Activated CD4-positive, alpha-beta T cell treated with anti-CD3 and anti-CD28 coated beads for 36 hours (primary cell): ENCODE results near the gene TLR8. TPM values are rescaled to one million over a fixed set of nuclear protein-coding genes. Genes with fewer than 3 reads are reported as not detected.
"Not testable (repeated sequence)": the region's sequence is repeated elsewhere in the genome, so short reads cannot be mapped to it uniquely, and the experiment has no call there.

Source experiments
- ATAC-seq: fragments of 200-7000 bp; cut with Tn5 transposase; one replicate; pipeline ENCODE4 v1.10.0; 2021; ENCODE audit warnings: mild to moderate bottlenecking, moderate library complexity
- CTCF ChIA-PET: fragments of 350-600 bp; sonication (Branson Sonifier 250); formaldehyde crosslinking; loops from one replicate; lab custom pipeline; 2021; ENCODE audit warnings: antibody characterized with exemption; lab: Charles Lee
- POLR2A ChIA-PET: fragments of 350-600 bp; sonication (Branson Sonifier 250); formaldehyde crosslinking; loops from one replicate; lab custom pipeline; 2021; ENCODE audit warnings: antibody characterized with exemption, inconsistent platforms; lab: Charles Lee
- DNase-seq: peaks from one replicate; pipeline ENCODE4 v3.0.0-alpha.2; 2020
- H3K27ac Mint-ChIP-seq: one replicate; pipeline ENCODE4 v1.8.0; 2021; ENCODE audit warnings: mixed read lengths
- H3K27me3 Mint-ChIP-seq: one replicate; pipeline ENCODE4 v1.8.0; 2021; ENCODE audit warnings: mixed read lengths
- H3K36me3 Mint-ChIP-seq: one replicate; pipeline ENCODE4 v1.8.0; 2021; ENCODE audit warnings: low read depth, mixed read lengths
- H3K4me1 Mint-ChIP-seq: one replicate; pipeline ENCODE4 v1.8.0; 2021; ENCODE audit warnings: mixed read lengths
- H3K4me3 Mint-ChIP-seq: one replicate; pipeline ENCODE4 v1.8.0; 2021; ENCODE audit warnings: mild to moderate bottlenecking, moderate library complexity, mixed read lengths
- H3K9me3 Mint-ChIP-seq: one replicate; pipeline ENCODE4 v1.8.0; 2021; ENCODE audit warnings: low read depth, mixed read lengths
- intact Hi-C, 2 experiments: fragments of 100-400 bp; cut with DNase I in 1 of 2; cut with micrococcal nuclease in 1 of 2; formaldehyde crosslinking; loops; one replicate each; pipeline versions ENCODE4 v1.14.2 to v1.15.1; 2022 to 2024; cut with DNase I, micrococcal nuclease
- total RNA-seq, 2 experiments: library from RNA; stranded (reverse); gene quantifications; one replicate each; pipeline ENCODE4 v1.2.3, GENCODE V29; 2021

Gene TLR8
- total RNA-seq, 2 experiments from 2014 or later = not detected

DNA sequence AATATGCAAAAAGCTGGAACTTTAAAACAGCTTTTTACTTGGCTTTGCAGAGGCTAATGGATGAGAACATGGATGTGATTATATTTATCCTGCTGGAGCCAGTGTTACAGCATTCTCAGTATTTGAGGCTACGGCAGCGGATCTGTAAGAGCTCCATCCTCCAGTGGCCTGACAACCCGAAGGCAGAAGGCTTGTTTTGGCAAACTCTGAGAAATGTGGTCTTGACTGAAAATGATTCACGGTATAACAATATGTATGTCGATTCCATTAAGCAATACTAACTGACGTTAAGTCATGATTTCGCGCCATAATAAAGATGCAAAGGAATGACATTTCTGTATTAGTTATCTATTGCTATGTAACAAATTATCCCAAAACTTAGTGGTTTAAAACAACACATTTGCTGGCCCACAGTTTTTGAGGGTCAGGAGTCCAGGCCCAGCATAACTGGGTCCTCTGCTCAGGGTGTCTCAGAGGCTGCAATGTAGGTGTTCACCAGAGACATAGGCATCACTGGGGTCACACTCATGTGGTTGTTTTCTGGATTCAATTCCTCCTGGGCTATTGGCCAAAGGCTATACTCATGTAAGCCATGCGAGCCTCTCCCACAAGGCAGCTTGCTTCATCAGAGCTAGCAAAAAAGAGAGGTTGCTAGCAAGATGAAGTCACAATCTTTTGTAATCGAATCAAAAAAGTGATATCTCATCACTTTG, 15.6 kb downstream of the TLR8 start:
- ChIA-PET CTCF (interaction anchor here (1.5 kb wide), 1 partner anchor 24 kb away, joined by 3 read pairs; no protein-coding TSS in a partner anchor), POLR2A (no interaction called here)
- ATAC-seq (no peak), DNase-seq (no peak)
- Mint-ChIP-seq H3K9me3 (no peaks in the 10 kb centered on the region), H3K27ac (no peak overlapping the region), H3K4me3 (no peak overlapping the region), H3K4me1 (no peaks in the 10 kb centered on the region), H3K27me3 (peaks cover 3% of the 10 kb centered on the region), H3K36me3 (no peaks in the 10 kb centered on the region)
- intact Hi-C loops = no loop called here

DNA sequence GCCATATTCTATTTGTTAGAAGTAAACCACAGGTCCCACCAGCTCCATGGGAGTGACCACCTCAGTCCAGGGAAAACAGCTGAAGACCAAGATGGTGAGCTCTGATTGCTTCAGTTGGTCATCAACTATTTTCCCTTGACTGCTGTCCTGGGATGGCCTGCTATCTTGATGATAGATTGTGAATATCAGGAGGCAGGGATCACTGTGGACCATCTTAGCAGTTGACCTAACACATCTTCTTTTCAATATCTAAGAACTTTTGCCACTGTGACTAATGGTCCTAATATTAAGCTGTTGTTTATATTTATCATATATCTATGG, 16.1 kb downstream of the TLR8 start:
- intact Hi-C loops = no loop called here
- Mint-ChIP-seq H3K9me3 (no peaks in the 10 kb centered on the region), H3K4me1 (no peaks in the 10 kb centered on the region), H3K27ac (no peak overlapping the region), H3K36me3 (no peaks in the 10 kb centered on the region), H3K27me3 (peaks cover 3% of the 10 kb centered on the region), H3K4me3 (no peak overlapping the region)
- ChIA-PET CTCF (interaction anchor here (0.7 to 1.5 kb wide), 2 partner anchors 24 to 108 kb away, joined by 3 read pairs; no protein-coding TSS in a partner anchor), POLR2A (no interaction called here)
- DNase-seq (no peak), ATAC-seq (no peak)

DNA sequence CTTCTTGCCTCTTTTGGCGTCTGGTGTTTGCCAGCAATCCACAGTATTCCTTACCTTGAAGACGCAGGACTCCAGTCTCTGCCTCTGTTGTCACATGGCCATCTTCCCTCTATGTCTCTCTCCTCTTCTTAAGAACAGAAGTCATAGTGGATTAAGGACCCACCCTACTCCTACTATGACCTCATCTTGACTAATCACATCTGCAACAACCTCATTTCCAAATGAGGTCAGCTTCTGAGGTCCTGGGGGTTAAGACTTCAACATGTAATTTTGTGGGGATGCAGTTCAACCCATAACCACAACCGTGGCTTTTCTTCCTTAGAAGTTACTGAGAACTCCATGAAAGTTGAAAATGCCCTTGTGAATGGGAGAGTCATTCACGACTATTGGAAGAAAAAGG, 23.3 kb downstream of the TLR8 start:
- Mint-ChIP-seq H3K4me1 (no peaks in the 10 kb centered on the region), H3K9me3 (no peaks in the 10 kb centered on the region), H3K36me3 (no peaks in the 10 kb centered on the region), H3K27me3 (no peaks in the 10 kb centered on the region), H3K27ac (no peak overlapping the region), H3K4me3 (no peak overlapping the region)
- no peak for DNase-seq
- CTCF ChIA-PET = interaction anchor here (1.0 kb wide), 1 partner anchor 17 kb away, joined by 4 read pairs; no protein-coding TSS in a partner anchor
- POLR2A ChIA-PET = no interaction called here
- no peak for ATAC-seq
- intact Hi-C loops = no loop called here

DNA sequence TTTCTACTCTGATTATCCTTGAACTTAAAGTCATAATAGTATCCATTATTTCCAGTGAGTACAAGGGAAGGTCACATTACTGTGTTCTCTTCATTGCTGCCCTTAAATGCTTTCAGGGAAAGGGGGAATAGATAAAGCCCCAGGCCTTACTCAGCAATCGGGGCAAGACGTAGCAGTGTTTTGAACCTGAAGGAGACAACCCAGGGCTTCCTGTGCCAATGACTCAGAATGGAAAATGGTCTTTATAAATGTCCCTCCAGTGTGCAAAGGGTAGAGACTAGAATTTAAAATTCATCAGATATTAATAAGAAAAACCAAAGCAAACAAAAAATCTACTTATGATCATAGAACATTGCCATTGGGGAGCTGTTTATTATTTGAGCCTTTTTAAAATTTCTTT, 23.7 kb downstream of the TLR8 start:
- no peaks in the 10 kb centered on the region for H3K9me3 Mint-ChIP-seq
- no peaks in the 10 kb centered on the region for H3K36me3 Mint-ChIP-seq
- DNase-seq (no peak), ATAC-seq (no peak)
- no peaks in the 10 kb centered on the region for H3K27me3 Mint-ChIP-seq
- intact Hi-C loops = no loop called here
- no peak overlapping the region for H3K4me3 Mint-ChIP-seq
- no peaks in the 10 kb centered on the region for H3K4me1 Mint-ChIP-seq
- POLR2A ChIA-PET = no interaction called here
- CTCF ChIA-PET = interaction anchor here (0.7 to 1.0 kb wide), 2 partner anchors 16 to 83 kb away, joined by 3 to 4 read pairs; no protein-coding TSS in a partner anchor
- H3K27ac Mint-ChIP-seq = no peak overlapping the region

DNA sequence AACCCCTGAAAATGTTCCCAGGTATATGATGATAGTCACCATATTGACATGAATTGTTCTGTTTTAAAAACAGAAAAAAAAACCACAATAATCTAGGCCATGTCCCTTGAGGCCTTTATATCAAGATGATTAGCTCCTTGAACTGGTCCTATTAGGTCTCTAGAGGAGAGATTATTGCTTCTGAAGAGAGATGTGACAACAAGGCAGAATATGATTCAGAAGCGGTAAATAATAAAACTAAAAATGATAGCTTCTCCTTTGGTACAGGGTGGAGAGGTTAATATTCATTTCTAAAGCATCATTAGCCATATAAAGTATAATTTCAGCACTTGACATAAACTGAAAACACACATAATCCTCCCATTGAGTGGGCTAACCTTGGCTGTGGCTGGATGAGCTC, 25.8 kb downstream of the TLR8 start:
- Mint-ChIP-seq H3K4me3 (no peak overlapping the region), H3K27me3 (no peaks in the 10 kb centered on the region), H3K36me3 (no peaks in the 10 kb centered on the region), H3K9me3 (no peaks in the 10 kb centered on the region), H3K27ac (no peak overlapping the region), H3K4me1 (no peaks in the 10 kb centered on the region)
- POLR2A ChIA-PET = no interaction called here
- CTCF ChIA-PET = no interaction called here
- no peak for ATAC-seq
- no peak for DNase-seq
- intact Hi-C loops = no loop called here

- no peaks in the 10 kb centered on the region for H3K9me3 Mint-ChIP-seq
- POLR2A ChIA-PET = no interaction called here
- no peak overlapping the region for H3K4me3 Mint-ChIP-seq
- H3K27ac Mint-ChIP-seq = no peak overlapping the region
- no peak for ATAC-seq
- no peaks in the 10 kb centered on the region for H3K4me1 Mint-ChIP-seq
- CTCF ChIA-PET = no interaction called here
- H3K36me3 Mint-ChIP-seq = no peaks in the 10 kb centered on the region
- intact Hi-C loops = no loop called here
- DNase-seq = no peak
- no peaks in the 10 kb centered on the region for H3K27me3 Mint-ChIP-seq
These were observed 28.4 kb downstream of the TLR8 start for GRCh38 chrX:12934850-12935249.

GRCh38 chrX:12936947-12937346, 30.5 kb downstream of the TLR8 start:
- intact Hi-C loops = no loop called here
- no peaks in the 10 kb centered on the region for H3K36me3 Mint-ChIP-seq
- ATAC-seq (no peak), DNase-seq (no peak)
- CTCF ChIA-PET = interaction anchor here (2.0 kb wide), 1 partner anchor 9 kb away, joined by 17 read pairs; no protein-coding TSS in a partner anchor
- POLR2A ChIA-PET = no interaction called here
- H3K27me3 Mint-ChIP-seq = no peaks in the 10 kb centered on the region
- H3K4me3 Mint-ChIP-seq = no peak overlapping the region
- H3K4me1 Mint-ChIP-seq = no peaks in the 10 kb centered on the region
- no peaks in the 10 kb centered on the region for H3K9me3 Mint-ChIP-seq
- H3K27ac Mint-ChIP-seq = no peak overlapping the region

DNA sequence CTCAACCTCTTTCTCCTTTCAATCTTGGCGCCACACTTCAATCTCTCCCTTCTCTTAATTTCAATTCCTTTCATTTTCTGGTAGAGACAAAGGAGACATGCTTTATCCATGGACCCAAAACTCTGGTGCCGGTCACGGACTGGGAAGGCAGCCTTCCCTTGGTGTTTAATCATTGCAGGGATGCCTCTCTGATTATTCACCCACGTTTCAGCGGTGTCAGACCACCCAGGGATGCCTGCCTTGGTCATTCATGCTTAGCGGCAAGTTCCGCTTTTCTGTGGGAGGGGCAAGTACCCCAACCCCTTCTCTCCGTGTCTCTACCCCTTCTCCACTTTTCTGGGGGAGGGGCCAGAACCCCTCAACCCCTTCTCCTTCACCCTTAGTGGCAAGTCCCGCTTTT, 34.1 kb downstream of the TLR8 start:
- H3K9me3 Mint-ChIP-seq, H3K36me3 Mint-ChIP-seq, H3K27ac Mint-ChIP-seq, H3K4me3 Mint-ChIP-seq, ATAC-seq, intact Hi-C loops, CTCF ChIA-PET, H3K4me1 Mint-ChIP-seq, DNase-seq, H3K27me3 Mint-ChIP-seq, POLR2A ChIA-PET: not testable (repeated sequence)

DNA sequence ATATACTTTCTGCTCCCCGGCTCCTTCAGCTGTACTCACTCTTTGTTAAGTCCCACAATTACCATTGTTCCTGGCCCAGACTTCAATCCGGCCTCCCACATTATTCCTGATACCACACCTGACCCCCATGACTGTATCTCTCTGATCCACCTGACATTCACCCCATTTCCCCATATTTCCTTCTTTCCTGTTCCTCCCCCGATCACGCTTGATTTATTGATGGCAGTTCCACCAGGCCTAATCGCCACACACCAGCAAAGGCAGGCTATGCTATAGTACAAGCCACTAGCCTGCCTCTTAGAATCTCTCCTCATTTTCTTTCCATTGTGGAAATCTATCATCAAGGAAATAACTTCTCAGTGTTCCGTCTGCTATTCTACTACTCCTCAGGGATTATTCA, 37.2 kb downstream of the TLR8 start:
- H3K36me3 Mint-ChIP-seq, intact Hi-C loops, POLR2A ChIA-PET, ATAC-seq, H3K4me3 Mint-ChIP-seq, H3K27me3 Mint-ChIP-seq, H3K27ac Mint-ChIP-seq, DNase-seq, H3K9me3 Mint-ChIP-seq: not testable (repeated sequence)
- CTCF ChIA-PET = interaction anchor here (0.6 kb wide), 1 partner anchor 1401 kb away, joined by 3 read pairs; no protein-coding TSS in a partner anchor
- peaks cover 25% of the 10 kb centered on the region for H3K4me1 Mint-ChIP-seq

- CTCF ChIA-PET = interaction anchor here (0.6 kb wide), 1 partner anchor 1402 kb away, joined by 3 read pairs; no protein-coding TSS in a partner anchor
- not testable (repeated sequence) for H3K27me3 Mint-ChIP-seq, H3K36me3 Mint-ChIP-seq
These were observed 38.0 kb downstream of the TLR8 start for GRCh38 chrX:12944452-12944851.

GRCh38 chrX:12945494-12945893, 39.1 kb downstream of the TLR8 start:
- CTCF ChIA-PET = interaction anchor here (0.7 to 2.9 kb wide), 17 partner anchors 7 to 1086 kb away, joined by 3 to 38 read pairs (median 6); no protein-coding TSS in a partner anchor
- intact Hi-C loops = loop anchor here (5.0 kb wide), 2 partner anchors 312 to 707 kb away; partner anchors contain the start of gene TCEANC (in 1 of the 2)
- Mint-ChIP-seq H3K36me3 (no peaks in the 10 kb centered on the region), H3K27ac (no peak overlapping the region), H3K4me1 (peaks cover 43% of the 10 kb centered on the region), H3K4me3 (no peak overlapping the region), H3K27me3 (no peaks in the 10 kb centered on the region), H3K9me3 (no peaks in the 10 kb centered on the region)
- DNase-seq (no peak), ATAC-seq (no peak)
- POLR2A ChIA-PET = no interaction called here

More at GRCh38 chrX:12944452-12944851, 38.0 kb downstream of the TLR8 start:
- H3K27ac Mint-ChIP-seq, ATAC-seq, H3K9me3 Mint-ChIP-seq, intact Hi-C loops, DNase-seq, POLR2A ChIA-PET, H3K4me3 Mint-ChIP-seq: not testable (repeated sequence)
- peaks cover 34% of the 10 kb centered on the region for H3K4me1 Mint-ChIP-seq

GRCh38 chrX:12946406-12946805, 40.0 kb downstream of the TLR8 start:
- H3K4me1 Mint-ChIP-seq = peaks cover 49% of the 10 kb centered on the region
- no peak for DNase-seq
- H3K36me3 Mint-ChIP-seq = no peaks in the 10 kb centered on the region
- no peak for ATAC-seq
- CTCF ChIA-PET = interaction anchor here (0.6 to 2.9 kb wide), 56 partner anchors 8 to 779 kb away, joined by 3 to 38 read pairs (median 4); partner anchors contain the start of genes PRPS2 and TMSB4X
- H3K4me3 Mint-ChIP-seq = peak overlapping the region; percentile 38
- intact Hi-C loops = loop anchor here (1.0 to 5.0 kb wide), 3 partner anchors 311 to 706 kb away; partner anchors contain the start of gene TCEANC (in 1 of the 2)
- POLR2A ChIA-PET = interaction anchor here (0.7 to 1.4 kb wide), 3 partner anchors 31 to 146 kb away, joined by 3 to 14 read pairs (median 6); no protein-coding TSS in a partner anchor
- H3K27me3 Mint-ChIP-seq = no peaks in the 10 kb centered on the region
- no peaks in the 10 kb centered on the region for H3K9me3 Mint-ChIP-seq
- H3K27ac Mint-ChIP-seq = peak overlapping the region; percentile 94
